ENCODE data around the gene PPFIBP2.

Gene PPFIBP2

GRCh38 chr11:7612056-7612660 is 98.4 kb downstream of the PPFIBP2 start:
- H3K27ac Mint-ChIP-seq, result no peak overlapping the region
- H3K4me3 Mint-ChIP-seq, result no peak overlapping the region
- H3K36me3 Mint-ChIP-seq (ENCODE audit: low read depth), result no peaks in the 10 kb centered on the region
- no peaks in the 10 kb centered on the region for H3K27me3 Mint-ChIP-seq
- no peaks in the 10 kb centered on the region for H3K4me1 Mint-ChIP-seq (ENCODE audit: low read depth)
- DNase-seq, result no peak
- no peaks in the 10 kb centered on the region for H3K9me3 Mint-ChIP-seq

DNA sequence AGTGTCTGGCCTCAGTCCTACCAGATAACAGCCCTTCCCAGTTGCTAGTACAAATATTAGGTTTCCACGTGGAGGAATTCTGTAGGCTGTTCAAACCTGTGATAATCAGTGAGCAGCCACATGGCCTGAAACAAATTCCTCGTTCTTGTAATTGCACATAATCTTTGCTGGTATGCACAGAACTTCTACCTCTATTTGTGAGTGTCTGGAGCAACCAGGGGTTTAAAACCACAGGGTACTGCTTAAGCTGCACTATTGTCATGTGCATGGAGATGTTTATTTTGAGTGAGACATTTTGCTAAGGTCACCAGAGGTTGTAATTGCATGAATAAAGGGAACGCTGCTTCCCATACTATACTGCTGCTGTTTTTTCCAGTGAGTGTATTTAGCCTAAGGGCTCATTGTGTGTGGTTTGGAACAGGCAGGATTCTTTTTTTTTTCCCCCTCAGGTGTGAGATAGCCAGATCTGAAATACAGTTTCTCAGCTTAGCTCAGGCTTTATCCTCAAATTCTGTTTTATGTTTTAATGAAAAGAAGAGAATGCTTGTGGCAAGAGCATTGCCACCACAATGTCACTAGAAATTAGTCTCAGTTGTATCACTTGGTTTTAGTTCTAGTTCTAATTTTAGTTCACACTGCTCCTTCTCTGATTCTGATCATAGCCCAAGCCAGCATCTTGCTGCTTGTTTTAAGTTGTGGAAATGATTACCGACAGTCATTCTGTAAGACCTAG is 99.0 kb downstream of the PPFIBP2 start:
- no peak overlapping the region for H3K27ac Mint-ChIP-seq

DNA sequence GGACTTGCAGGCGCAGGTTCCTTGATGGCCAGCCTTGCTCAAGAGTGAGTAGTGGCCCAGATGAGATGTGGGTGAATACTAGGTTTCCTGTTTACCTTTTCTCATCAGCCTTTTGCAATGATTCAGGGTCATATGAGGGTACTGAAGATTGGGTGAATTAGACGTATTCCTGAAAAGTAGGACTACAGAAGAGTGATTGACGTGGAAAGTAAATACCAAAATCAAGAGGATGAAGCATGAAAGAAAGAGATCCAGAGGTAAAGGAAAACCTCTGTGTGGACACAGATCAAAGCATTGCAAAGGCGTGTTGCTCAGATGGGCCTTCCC is 99.6 kb downstream of the PPFIBP2 start:
- H3K9me3 Mint-ChIP-seq, result no peaks in the 10 kb centered on the region
- H3K27me3 Mint-ChIP-seq, result no peaks in the 10 kb centered on the region
- no peaks in the 10 kb centered on the region for H3K4me1 Mint-ChIP-seq (ENCODE audit: low read depth)
- H3K4me3 Mint-ChIP-seq, result no peak overlapping the region
- no peak for DNase-seq
- no peak overlapping the region for H3K27ac Mint-ChIP-seq
- no peaks in the 10 kb centered on the region for H3K36me3 Mint-ChIP-seq (ENCODE audit: low read depth)

More for the DNA sequence above, 99.0 kb downstream of the PPFIBP2 start:
- H3K4me3 Mint-ChIP-seq, result no peak overlapping the region
- H3K27me3 Mint-ChIP-seq, result no peaks in the 10 kb centered on the region
- no peaks in the 10 kb centered on the region for H3K36me3 Mint-ChIP-seq (ENCODE audit: low read depth)
- no peak for DNase-seq
- H3K9me3 Mint-ChIP-seq, result no peaks in the 10 kb centered on the region
- no peaks in the 10 kb centered on the region for H3K4me1 Mint-ChIP-seq (ENCODE audit: low read depth)

DNA sequence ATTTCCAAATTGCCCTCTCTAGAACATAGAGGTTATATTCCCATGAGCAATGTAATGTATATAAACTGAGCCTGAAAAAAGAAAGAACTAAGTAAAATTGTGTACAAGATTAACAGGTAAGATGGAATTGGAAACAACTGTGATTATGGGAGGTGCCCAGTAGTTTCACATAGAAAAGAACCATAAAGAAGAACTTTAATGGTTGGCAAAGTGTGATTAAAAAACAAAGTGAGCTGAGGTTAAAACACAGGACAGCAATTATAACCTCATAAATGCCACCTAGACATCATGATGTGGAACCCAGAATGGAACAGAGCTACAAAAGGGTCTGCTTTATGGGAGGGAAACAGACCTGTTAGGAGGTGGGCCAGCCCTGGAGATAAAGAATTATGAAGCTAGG is 100.9 kb downstream of the PPFIBP2 start:
- H3K36me3 Mint-ChIP-seq (ENCODE audit: low read depth), result no peaks in the 10 kb centered on the region
- H3K27ac Mint-ChIP-seq, result no peak overlapping the region
- no peaks in the 10 kb centered on the region for H3K27me3 Mint-ChIP-seq
- no peak overlapping the region for H3K4me3 Mint-ChIP-seq
- H3K4me1 Mint-ChIP-seq (ENCODE audit: low read depth), result no peaks in the 10 kb centered on the region
- H3K9me3 Mint-ChIP-seq, result no peaks in the 10 kb centered on the region
- no peak for DNase-seq

GRCh38 chr11:7617032-7617431 is 103.2 kb downstream of the PPFIBP2 start:
- no peak for DNase-seq
- Mint-ChIP-seq H3K9me3 (no peaks in the 10 kb centered on the region), H3K27me3 (no peaks in the 10 kb centered on the region), H3K27ac (no peak overlapping the region), H3K4me3 (no peak overlapping the region), H3K36me3 (ENCODE audit: low read depth) (peaks cover 3% of the 10 kb centered on the region), H3K4me1 (ENCODE audit: low read depth) (no peaks in the 10 kb centered on the region)

GRCh38 chr11:7619322-7619721 is 105.5 kb downstream of the PPFIBP2 start:
- Mint-ChIP-seq H3K27me3 (no peaks in the 10 kb centered on the region), H3K4me1 (ENCODE audit: low read depth) (no peaks in the 10 kb centered on the region), H3K27ac (no peak overlapping the region), H3K9me3 (no peaks in the 10 kb centered on the region), H3K36me3 (ENCODE audit: low read depth) (peaks cover 3% of the 10 kb centered on the region), H3K4me3 (no peak overlapping the region)
- no peak for DNase-seq

- Mint-ChIP-seq H3K27ac (no peak overlapping the region), H3K4me3 (no peak overlapping the region), H3K36me3 (ENCODE audit: low read depth) (peaks cover 3% of the 10 kb centered on the region)
These were observed 107.3 kb downstream of the PPFIBP2 start for GRCh38 chr11:7621090-7621489.

DNA sequence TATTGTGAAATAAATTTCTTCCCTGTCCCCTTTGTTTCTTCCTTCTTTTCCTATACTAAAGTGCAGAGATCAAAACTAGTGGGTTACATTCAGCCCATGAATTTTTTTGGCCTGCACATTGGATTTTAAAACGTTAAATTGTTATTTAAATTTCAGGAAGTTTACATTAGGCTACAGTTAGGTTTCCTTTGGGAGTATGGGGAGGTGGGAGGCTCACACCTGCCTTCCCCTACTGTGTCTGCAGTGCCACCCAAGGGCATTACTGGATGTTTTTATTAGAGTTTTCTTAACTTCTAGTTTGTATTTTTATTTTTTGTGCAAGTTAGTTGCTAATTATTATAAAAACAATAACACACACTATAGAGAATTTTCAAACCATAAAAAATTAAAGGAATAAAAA is 107.8 kb downstream of the PPFIBP2 start:
- Mint-ChIP-seq H3K27ac (no peak overlapping the region), H3K9me3 (no peaks in the 10 kb centered on the region), H3K4me1 (ENCODE audit: low read depth) (no peaks in the 10 kb centered on the region), H3K36me3 (ENCODE audit: low read depth) (peaks cover 3% of the 10 kb centered on the region), H3K4me3 (no peak overlapping the region), H3K27me3 (no peaks in the 10 kb centered on the region)
- DNase-seq, result no peak

More at GRCh38 chr11:7621090-7621489, 107.3 kb downstream of the PPFIBP2 start:
- DNase-seq, result no peak
- Mint-ChIP-seq H3K4me1 (ENCODE audit: low read depth) (no peaks in the 10 kb centered on the region), H3K27me3 (no peaks in the 10 kb centered on the region), H3K9me3 (no peaks in the 10 kb centered on the region)

DNA sequence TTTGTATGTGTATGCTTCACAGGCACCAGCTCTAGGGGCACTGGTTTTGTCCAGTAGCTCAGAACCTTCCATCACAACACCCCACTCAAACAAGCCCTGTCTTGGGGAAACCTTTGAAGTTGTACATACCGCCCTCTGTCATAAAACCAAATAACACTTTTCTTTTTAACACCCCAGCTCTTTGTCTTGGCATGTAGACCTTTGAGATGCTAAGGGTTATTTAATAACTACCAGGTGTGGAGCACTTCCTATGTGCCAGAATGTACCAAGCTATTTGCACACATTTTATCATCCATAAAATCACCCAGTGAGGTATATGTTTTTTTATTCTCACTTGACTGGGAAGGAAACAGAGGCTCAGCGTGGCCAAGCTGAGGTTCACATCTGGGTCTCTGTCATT is 108.9 kb downstream of the PPFIBP2 start:
- H3K9me3 Mint-ChIP-seq, result no peaks in the 10 kb centered on the region
- no peak for DNase-seq
- H3K4me1 Mint-ChIP-seq (ENCODE audit: low read depth), result no peaks in the 10 kb centered on the region
- H3K27me3 Mint-ChIP-seq, result no peaks in the 10 kb centered on the region
- H3K4me3 Mint-ChIP-seq, result no peak overlapping the region
- H3K36me3 Mint-ChIP-seq (ENCODE audit: low read depth), result peaks cover 3% of the 10 kb centered on the region
- H3K27ac Mint-ChIP-seq, result no peak overlapping the region

- no peak overlapping the region for H3K4me3 Mint-ChIP-seq
These were observed 114.9 kb downstream of the PPFIBP2 start for GRCh38 chr11:7628660-7629059.

DNA sequence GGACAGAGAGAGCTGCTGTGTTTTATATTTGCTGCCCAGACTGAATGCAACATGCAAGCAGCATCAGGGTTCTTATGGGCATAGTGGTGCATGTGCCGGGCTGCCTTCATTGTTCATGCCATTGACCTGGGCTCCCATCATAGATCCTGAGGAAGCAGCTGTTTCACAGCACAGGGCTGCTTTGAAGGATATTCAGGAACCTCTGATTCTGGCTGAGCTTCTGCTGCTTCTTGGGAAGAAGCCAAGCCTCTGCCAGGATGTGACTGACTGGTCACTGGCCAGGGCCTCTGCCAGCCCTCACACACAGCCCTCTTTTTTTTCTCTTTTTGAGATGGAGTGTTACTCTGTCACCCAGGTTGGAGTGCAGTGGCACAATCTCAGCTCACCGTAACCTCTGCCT is 116.2 kb downstream of the PPFIBP2 start:
- H3K4me1 Mint-ChIP-seq (ENCODE audit: low read depth), result no peaks in the 10 kb centered on the region
- no peaks in the 10 kb centered on the region for H3K9me3 Mint-ChIP-seq
- H3K4me3 Mint-ChIP-seq, result no peak overlapping the region
- H3K27ac Mint-ChIP-seq, result no peak overlapping the region
- H3K27me3 Mint-ChIP-seq, result no peaks in the 10 kb centered on the region
- no peak for DNase-seq
- H3K36me3 Mint-ChIP-seq (ENCODE audit: low read depth), result peaks cover 7% of the 10 kb centered on the region

More at GRCh38 chr11:7628660-7629059, 114.9 kb downstream of the PPFIBP2 start:
- no peaks in the 10 kb centered on the region for H3K9me3 Mint-ChIP-seq
- DNase-seq, result no peak
- no peaks in the 10 kb centered on the region for H3K27me3 Mint-ChIP-seq
- peaks cover 5% of the 10 kb centered on the region for H3K36me3 Mint-ChIP-seq (ENCODE audit: low read depth)
- H3K4me1 Mint-ChIP-seq (ENCODE audit: low read depth), result no peaks in the 10 kb centered on the region
- H3K27ac Mint-ChIP-seq, result no peak overlapping the region

- H3K9me3 Mint-ChIP-seq, result no peaks in the 10 kb centered on the region
- no peak overlapping the region for H3K4me3 Mint-ChIP-seq
- DNase-seq, result no peak
- H3K27ac Mint-ChIP-seq, result no peak overlapping the region
- no peaks in the 10 kb centered on the region for H3K27me3 Mint-ChIP-seq
- no peaks in the 10 kb centered on the region for H3K4me1 Mint-ChIP-seq (ENCODE audit: low read depth)
- H3K36me3 Mint-ChIP-seq (ENCODE audit: low read depth), result peaks cover 7% of the 10 kb centered on the region
These were observed 118.4 kb downstream of the PPFIBP2 start for GRCh38 chr11:7632211-7632610.

GRCh38 chr11:7635137-7635536 is 121.3 kb downstream of the PPFIBP2 start:
- no peaks in the 10 kb centered on the region for H3K4me1 Mint-ChIP-seq (ENCODE audit: low read depth)
- no peaks in the 10 kb centered on the region for H3K9me3 Mint-ChIP-seq
- H3K4me3 Mint-ChIP-seq, result no peak overlapping the region
- peaks cover 7% of the 10 kb centered on the region for H3K36me3 Mint-ChIP-seq (ENCODE audit: low read depth)
- no peaks in the 10 kb centered on the region for H3K27me3 Mint-ChIP-seq
- no peak overlapping the region for H3K27ac Mint-ChIP-seq
- no peak for DNase-seq

GRCh38 chr11:7635708-7636107 is 121.9 kb downstream of the PPFIBP2 start:
- H3K4me1 Mint-ChIP-seq (ENCODE audit: low read depth), result no peaks in the 10 kb centered on the region
- no peak overlapping the region for H3K4me3 Mint-ChIP-seq
- peaks cover 8% of the 10 kb centered on the region for H3K36me3 Mint-ChIP-seq (ENCODE audit: low read depth)
- DNase-seq, result no peak
- no peaks in the 10 kb centered on the region for H3K9me3 Mint-ChIP-seq
- H3K27me3 Mint-ChIP-seq, result no peaks in the 10 kb centered on the region
- H3K27ac Mint-ChIP-seq, result no peak overlapping the region

GRCh38 chr11:7636350-7636749 is 122.6 kb downstream of the PPFIBP2 start:
- Mint-ChIP-seq H3K27ac (no peak overlapping the region), H3K27me3 (no peaks in the 10 kb centered on the region)

More at GRCh38 chr11:7636350-7636749, 122.6 kb downstream of the PPFIBP2 start:
- H3K4me1 Mint-ChIP-seq (ENCODE audit: low read depth), result no peaks in the 10 kb centered on the region
- peaks cover 11% of the 10 kb centered on the region for H3K36me3 Mint-ChIP-seq (ENCODE audit: low read depth)
- no peaks in the 10 kb centered on the region for H3K9me3 Mint-ChIP-seq
- no peak overlapping the region for H3K4me3 Mint-ChIP-seq
- DNase-seq, result no peak

Measured in activated T-cell treated with anti-CD3 and anti-CD28 coated beads, Interleukin-2, amount 50 U/mL, for 24 hours (primary cell).